GM18499 (cell line): ENCODE results near the gene KRT26.

ENCODE experiments used
- ATAC-seq: cut with Tn5 transposase; IDR thresholded peaks from one replicate; pipeline ENCODE4 v1.9.1; 2021; ENCODE audit warnings: moderate number of reproducible peaks; ENCODE audit not compliant: insufficient read depth, unreplicated experiment

KRT26 gene

DNA sequence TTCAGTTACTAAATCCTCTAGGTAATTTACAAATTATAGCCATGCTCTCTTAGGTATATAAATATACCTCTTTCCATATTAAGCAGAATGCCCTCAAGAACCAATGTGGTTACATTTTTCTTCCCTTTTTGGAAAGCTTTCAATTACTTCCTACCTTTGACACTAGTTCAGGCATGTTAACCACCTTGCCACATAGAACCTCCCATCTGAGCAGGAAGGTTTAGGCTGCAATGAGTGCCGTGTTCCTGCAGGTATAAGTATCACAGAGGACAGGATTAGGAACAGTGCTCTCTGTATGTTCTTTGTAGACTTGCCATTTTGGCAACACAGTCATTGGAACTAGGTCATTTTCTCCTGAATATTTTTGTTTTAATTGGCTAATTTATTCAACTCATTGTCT, 37.0 kb downstream of the KRT26 start:
- ATAC-seq = no peak

DNA sequence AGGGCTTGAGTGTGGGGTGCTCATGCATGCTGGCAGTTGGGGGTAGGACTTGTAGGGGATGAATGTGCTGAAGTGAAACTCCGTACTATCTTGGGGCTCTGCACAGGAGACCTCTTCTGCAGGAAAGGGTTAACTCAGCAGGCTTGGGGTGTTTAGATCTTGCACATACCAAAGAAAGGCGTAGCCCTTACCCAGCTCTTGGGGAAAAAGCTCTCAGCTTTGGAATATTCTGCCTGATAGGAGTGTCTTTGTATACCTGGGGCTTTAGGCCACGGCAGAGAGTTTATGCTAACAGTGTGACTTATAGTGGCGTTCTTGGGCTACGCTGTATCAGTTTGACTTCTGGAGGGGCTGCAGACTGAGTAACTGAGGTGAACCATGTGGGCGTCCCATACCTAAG, 38.0 kb downstream of the KRT26 start:
- no peak for ATAC-seq

DNA sequence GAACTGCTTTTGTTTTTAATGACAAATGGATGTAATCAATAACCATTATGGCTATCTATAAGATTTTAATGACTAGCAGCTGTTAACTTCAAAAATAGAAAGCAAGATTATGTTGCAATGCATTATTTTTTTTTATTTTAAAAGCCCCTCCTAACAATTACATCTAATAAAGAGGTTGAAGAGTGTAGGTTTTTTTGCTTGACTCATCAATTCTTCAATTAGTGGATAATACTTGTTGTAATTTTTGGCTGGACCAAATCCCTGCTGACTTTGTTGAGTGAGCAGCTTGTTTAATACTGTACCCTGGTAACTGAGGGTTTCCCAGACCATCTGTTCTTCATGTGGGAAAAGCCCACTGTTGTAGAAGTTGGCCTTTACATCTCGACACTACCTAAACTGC, 41.0 kb downstream of the KRT26 start:
- ATAC-seq = no peak

DNA sequence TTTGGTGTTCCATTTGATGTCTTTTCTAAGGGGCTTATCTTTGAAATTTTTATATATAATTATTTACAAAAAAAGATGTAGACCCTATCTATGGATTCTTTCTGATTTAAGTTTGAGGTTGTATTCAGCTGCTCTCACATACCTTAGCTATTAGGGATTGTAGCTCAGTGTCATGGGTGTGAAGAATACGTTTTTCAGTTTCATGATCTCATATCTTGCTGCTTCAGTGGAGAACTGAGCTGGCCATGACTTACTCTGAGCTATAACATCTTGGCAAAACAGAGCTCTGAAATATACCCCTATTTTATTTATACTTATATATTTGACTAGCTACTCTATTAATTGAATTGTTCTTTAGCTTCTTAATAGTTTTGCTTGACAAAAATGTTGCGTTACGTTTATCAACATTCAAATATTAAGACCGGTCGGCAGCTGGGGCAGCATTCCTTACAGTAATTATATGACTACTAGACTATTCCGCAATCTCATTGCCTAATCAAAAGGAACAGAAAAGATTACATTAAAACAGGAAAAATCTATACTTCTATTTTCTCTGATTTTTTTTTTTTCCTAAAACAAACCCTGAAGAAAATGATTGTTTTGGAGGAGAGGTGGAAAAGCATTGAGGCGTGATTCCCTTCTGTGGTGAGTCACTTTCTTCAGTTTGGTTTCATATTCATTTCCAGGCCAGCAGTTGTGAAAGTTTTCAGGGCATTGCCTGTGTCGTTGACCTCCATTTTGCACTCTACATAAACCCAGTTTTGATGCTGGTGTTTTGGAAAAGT, 44.4 kb downstream of the KRT26 start:
- ATAC-seq = no peak

DNA sequence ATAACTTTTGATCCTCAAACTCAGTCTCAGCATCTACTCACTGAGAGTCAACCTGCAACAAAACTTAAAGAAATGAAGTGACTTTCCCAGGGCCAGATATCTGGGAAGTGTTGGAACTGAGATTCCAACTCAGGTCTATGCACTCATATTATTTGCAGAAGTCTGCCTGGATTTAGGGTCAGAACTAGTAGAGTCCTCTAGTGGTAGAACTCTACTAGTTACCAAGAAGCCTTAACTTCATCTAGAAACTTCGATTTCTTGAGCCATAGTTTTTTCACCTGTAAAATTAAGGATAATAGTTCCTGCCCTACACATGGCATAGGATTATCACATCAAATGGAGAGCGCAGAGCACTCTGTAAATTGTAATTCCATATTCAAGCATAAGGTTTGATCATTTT, 45.1 kb downstream of the KRT26 start:
- no peak for ATAC-seq

DNA sequence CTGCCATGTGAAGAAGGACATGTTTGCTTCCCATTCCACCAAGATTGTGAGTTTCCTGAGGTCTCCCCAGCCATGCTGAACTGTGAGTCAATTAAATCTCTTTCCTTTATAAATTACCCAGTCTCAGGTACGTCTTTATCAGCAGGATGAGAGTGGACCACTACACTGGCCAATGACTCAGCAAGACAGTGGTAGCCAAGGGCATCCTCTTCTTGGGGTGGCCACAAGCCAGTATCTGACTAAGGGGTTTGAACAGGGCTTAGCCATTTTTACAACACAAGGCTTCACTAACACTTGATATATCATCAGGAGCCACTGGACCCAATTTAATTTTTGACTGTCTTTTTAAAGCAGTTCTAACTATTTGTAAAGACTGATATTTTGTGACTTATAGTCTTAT, 47.3 kb downstream of the KRT26 start:
- no peak for ATAC-seq

DNA sequence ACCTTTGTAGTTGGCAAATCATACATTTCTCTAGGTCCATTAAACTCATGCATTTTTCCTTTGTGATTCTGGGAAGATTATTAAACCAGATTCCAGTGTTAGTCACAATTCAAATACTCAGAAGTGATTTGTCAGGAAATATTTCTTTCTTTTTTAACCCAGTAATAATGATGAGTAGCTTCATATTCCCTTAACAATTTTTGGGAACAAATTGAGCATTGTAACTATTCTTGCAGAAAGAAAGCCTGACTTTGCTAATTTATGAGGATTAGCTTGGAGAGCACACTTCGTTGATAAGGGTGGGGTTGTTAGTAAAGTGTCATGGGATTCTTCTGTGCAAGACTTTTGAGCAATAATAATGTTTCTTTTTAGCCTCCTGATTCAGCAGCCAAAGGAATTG, 49.8 kb downstream of the KRT26 start:
- no peak for ATAC-seq

DNA sequence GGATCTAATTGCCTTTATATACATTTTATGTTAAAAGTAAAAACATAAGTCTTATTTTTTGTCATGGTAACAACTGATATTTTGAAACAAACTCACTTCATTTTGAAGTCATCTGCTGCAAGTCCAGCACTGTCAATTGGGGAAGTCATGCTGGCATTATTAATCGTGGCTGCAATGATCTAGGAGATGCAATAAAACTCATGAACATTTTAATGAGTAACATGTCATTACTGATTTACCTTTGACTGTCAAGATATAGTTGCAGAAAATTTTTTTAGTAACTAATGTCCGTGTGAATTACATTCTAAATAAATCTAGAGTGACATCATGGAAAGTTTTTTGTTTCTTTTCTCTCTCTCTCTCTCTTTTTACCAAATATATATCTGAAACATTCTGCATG, 51.1 kb downstream of the KRT26 start:
- no peak for ATAC-seq

DNA sequence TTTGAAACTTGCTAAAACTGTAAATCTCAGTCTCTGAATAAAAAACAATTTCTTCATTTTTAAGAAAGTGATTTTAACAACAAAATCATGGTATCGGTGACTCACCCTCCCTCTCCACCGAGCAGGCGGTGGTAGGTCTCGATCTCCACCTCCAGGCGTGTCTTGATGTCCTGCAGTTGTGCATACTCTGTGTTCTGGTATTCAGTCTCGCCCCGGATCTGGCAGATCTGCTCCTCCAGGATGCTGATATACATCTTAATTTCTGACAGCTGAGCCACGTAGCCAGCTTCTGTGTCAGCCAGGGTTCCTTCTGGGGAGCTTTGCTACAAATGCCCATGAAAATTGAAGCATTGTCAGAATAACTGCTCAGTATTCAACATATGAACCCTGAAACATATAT, 53.1 kb downstream of the KRT26 start:
- no peak for ATAC-seq

DNA sequence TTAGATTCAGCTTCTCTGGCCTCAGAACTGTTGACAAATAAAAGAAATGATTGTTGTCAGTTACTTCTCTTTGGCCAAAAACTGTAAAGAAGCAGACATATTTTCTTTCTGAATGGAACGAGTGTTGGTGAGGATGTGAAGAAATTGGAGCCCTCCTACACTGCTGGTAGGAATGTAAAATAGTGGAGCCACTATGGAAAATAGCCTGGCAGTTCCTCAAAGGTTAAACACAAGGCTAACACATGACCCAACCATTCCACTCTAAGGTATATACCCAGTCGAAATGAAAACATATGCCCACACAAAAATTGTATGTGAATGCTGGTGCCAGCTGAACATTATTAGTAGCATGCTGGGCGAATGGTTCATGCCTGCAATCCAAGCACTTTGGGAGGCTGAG, 54.2 kb downstream of the KRT26 start:
- no peak for ATAC-seq
